SK-N-SH treated with all-trans-retinoic acid at 6 μM for 48 hours (cell line): ENCODE measurements around the gene LPCAT3.
A peak's percentile ranks its signal among the peaks of the same experiment; 100 is the strongest.

Experiments used
- ATAC-seq: fragments of 200-7000 bp; cut with Tn5 transposase; 3 replicates; pipeline ENCODE4 v1.9.1; 2020; ENCODE audit warnings: mild to moderate bottlenecking, moderate library complexity
- ARNTL ChIP-seq: fragments of 450-650 bp; formaldehyde crosslinking; IDR thresholded peaks from 2 replicates; pipeline ENCODE4 v1.5.0; 2020; ENCODE audit warnings: low read depth, mild to moderate bottlenecking, moderate library complexity, borderline replicate concordance
- BACH2 ChIP-seq: fragments of 250-450 bp; sonication (Bioruptor Pico); IDR thresholded peaks from 2 replicates; pipeline ENCODE4 v1.9.0; 2021; ENCODE audit warnings: mild to moderate bottlenecking, borderline replicate concordance
- CSDC2 ChIP-seq: fragments of 250-450 bp; sonication (Bioruptor Pico); IDR thresholded peaks from 2 replicates; pipeline ENCODE4 v1.5.0; 2020; ENCODE audit warnings: mild to moderate bottlenecking, moderate library complexity
- ESRRG ChIP-seq: fragments of 250-450 bp; sonication (Bioruptor Pico); IDR thresholded peaks from 2 replicates; pipeline ENCODE4 v1.6.1; 2021; ENCODE audit warnings: mild to moderate bottlenecking
- GLIS3 ChIP-seq: fragments of 250-450 bp; sonication (Bioruptor Pico); IDR thresholded peaks from 2 replicates; pipeline ENCODE4 v1.5.0; 2020; ENCODE audit warnings: mild to moderate bottlenecking, moderate library complexity
- ISL1 ChIP-seq: fragments of 250-450 bp; sonication (Bioruptor Pico); IDR thresholded peaks from 2 replicates; pipeline ENCODE4 v2.1.2; 2022; ENCODE audit warnings: mild to moderate bottlenecking, moderate library complexity
- OSR1 ChIP-seq: fragments of 250-450 bp; sonication (Bioruptor Pico); IDR thresholded peaks from 2 replicates; pipeline ENCODE4 v1.8.0; 2022; ENCODE audit warnings: moderate library complexity, mild to moderate bottlenecking, inconsistent platforms
- PPARA ChIP-seq: fragments of 250-450 bp; sonication (Bioruptor Pico); IDR thresholded peaks from 2 replicates; pipeline ENCODE4 v1.5.0; 2020; ENCODE audit warnings: mild to moderate bottlenecking, borderline replicate concordance
- RARB ChIP-seq: fragments of 250-450 bp; sonication (Bioruptor Pico); IDR thresholded peaks from 2 replicates; pipeline ENCODE4 v1.8.0; 2021; ENCODE audit warnings: mild to moderate bottlenecking, moderate library complexity
- SNAI2 ChIP-seq: fragments of 250-450 bp; sonication (Bioruptor Pico); IDR thresholded peaks from 2 replicates; pipeline ENCODE4 v1.5.0; 2020; ENCODE audit warnings: mild to moderate bottlenecking, moderate library complexity
- TCF4 ChIP-seq: fragments of 250-450 bp; sonication (Bioruptor Pico); IDR thresholded peaks from 2 replicates; pipeline ENCODE4 v1.8.0; 2021; ENCODE audit warnings: mild to moderate bottlenecking, moderate library complexity, borderline replicate concordance
- TOX ChIP-seq: fragments of 250-450 bp; sonication (Bioruptor Pico); IDR thresholded peaks from 2 replicates; pipeline ENCODE4 v1.8.0; 2021; ENCODE audit warnings: mild to moderate bottlenecking, moderate library complexity, borderline replicate concordance
- ZC3H10 ChIP-seq: fragments of 250-450 bp; sonication (Bioruptor Pico); IDR thresholded peaks from 2 replicates; pipeline ENCODE4 v1.5.1; 2021; ENCODE audit warnings: mild to moderate bottlenecking, moderate library complexity
- ZFP3 ChIP-seq: fragments of 250-450 bp; sonication (Bioruptor Pico); IDR thresholded peaks from 2 replicates; pipeline ENCODE4 v1.5.0; 2020; ENCODE audit warnings: mild to moderate bottlenecking, moderate library complexity
- ZFP30 ChIP-seq: fragments of 450-650 bp; formaldehyde crosslinking; IDR thresholded peaks from 2 replicates; pipeline ENCODE4 v1.5.0; 2022; ENCODE audit warnings: mild to moderate bottlenecking, moderate library complexity
- ZNF565 ChIP-seq: fragments of 450-650 bp; formaldehyde crosslinking; conservative IDR thresholded peaks from 2 replicates; pipeline ENCODE4 v1.5.0; 2020; ENCODE audit warnings: low read depth, mild to moderate bottlenecking, moderate library complexity
- ZNF70 ChIP-seq: fragments of 450-650 bp; formaldehyde crosslinking; IDR thresholded peaks from 2 replicates; pipeline ENCODE4 v1.5.0; 2020; ENCODE audit warnings: mild to moderate bottlenecking, moderate library complexity
- ZNF8 ChIP-seq: fragments of 450-650 bp; formaldehyde crosslinking; IDR thresholded peaks from 2 replicates; pipeline ENCODE4 v1.5.0; 2020; ENCODE audit warnings: mild to moderate bottlenecking, moderate library complexity
- TF ChIP-seq, protein P1 (sequence below): fragments of 250-450 bp; sonication (Bioruptor Pico); IDR thresholded peaks from 2 replicates; pipeline ENCODE4 v1.8.0; 2020; ENCODE audit warnings: mild to moderate bottlenecking, moderate library complexity, borderline replicate concordance
- TF ChIP-seq, protein P2 (sequence below): fragments of 250-450 bp; sonication (Bioruptor Pico); IDR thresholded peaks from 2 replicates; pipeline ENCODE4 v1.8.0; 2021; ENCODE audit warnings: low read depth, mild to moderate bottlenecking, moderate library complexity, borderline replicate concordance
- TF ChIP-seq, protein P3 (sequence below): fragments of 250-450 bp; sonication (Bioruptor Pico); IDR thresholded peaks from 2 replicates; pipeline ENCODE4 v1.5.1; 2021; ENCODE audit warnings: mild to moderate bottlenecking, moderate library complexity
- TF ChIP-seq, protein P4 (sequence below): fragments of 250-450 bp; sonication (Bioruptor Pico); IDR thresholded peaks from 2 replicates; pipeline ENCODE4 v1.5.0; 2020; ENCODE audit warnings: mild to moderate bottlenecking, moderate library complexity
- TF ChIP-seq, protein P5 (sequence below): fragments of 250-450 bp; sonication (Bioruptor Pico); IDR thresholded peaks from 2 replicates; pipeline ENCODE4 v1.5.1; 2020; ENCODE audit warnings: low read depth, mild to moderate bottlenecking, moderate library complexity

Gene LPCAT3

DNA sequence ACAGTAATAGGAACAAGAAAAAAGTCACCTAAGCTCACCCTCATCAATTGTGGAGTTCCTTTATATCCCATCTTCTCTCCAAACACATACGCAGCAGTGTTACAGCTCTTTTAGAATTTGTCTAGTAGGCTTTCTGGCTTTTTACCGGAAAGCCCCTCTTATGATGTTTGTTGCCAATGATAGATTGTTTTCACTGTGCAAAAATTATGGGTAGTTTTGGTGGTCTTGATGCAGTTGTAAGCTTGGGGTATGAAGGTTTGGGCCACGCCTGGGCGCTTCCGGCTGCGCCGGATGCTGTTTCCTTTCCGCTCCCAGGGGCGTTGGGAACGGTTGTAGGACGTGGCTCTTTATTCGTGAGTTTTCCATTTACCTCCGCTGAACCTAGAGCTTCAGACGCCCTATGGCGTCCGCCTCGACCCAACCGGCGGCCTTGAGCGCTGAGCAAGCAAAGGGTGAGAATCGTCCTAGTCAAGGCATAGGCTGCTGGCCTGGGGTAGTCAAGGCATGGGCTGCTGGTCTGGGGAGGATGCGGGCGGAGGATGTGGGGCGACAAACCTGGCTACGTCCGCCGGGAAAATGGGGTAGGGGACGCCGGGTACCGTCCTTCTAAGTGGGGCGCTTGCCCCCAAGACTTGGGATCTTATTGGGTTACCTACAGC, 74.4 kb downstream of the LPCAT3 start, which contains the start of the genes C12orf57 and RNU7-1 (continued):
- TF ChIP-seq, protein P1, sequence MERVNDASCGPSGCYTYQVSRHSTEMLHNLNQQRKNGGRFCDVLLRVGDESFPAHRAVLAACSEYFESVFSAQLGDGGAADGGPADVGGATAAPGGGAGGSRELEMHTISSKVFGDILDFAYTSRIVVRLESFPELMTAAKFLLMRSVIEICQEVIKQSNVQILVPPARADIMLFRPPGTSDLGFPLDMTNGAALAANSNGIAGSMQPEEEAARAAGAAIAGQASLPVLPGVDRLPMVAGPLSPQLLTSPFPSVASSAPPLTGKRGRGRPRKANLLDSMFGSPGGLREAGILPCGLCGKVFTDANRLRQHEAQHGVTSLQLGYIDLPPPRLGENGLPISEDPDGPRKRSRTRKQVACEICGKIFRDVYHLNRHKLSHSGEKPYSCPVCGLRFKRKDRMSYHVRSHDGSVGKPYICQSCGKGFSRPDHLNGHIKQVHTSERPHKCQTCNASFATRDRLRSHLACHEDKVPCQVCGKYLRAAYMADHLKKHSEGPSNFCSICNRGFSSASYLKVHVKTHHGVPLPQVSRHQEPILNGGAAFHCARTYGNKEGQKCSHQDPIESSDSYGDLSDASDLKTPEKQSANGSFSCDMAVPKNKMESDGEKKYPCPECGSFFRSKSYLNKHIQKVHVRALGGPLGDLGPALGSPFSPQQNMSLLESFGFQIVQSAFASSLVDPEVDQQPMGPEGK (CRISPR knock-in tag): peak; percentile 99
- TF ChIP-seq OSR1 (CRISPR knock-in tag) (no peak), ZNF565 (CRISPR knock-in tag) (peak; percentile 98), CSDC2 (CRISPR knock-in tag) (peak; percentile 77), ZNF70 (peak; percentile 77), GLIS3 (CRISPR knock-in tag) (peak; percentile 100)

DNA sequence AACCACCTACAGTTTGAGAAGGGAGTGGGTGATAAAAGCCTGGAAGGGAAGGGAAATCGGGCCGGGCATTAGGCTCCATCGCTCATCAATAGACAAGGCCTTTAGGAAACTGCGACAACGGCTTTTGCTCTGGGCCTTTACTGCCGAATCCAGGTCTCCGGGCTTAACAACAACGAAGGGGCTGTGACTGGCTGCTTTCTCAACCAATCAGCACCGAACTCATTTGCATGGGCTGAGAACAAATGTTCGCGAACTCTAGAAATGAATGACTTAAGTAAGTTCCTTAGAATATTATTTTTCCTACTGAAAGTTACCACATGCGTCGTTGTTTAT, 74.9 kb downstream of the LPCAT3 start:
- TF ChIP-seq RARB (CRISPR knock-in tag): no peak
- TF ChIP-seq ZFP30 (CRISPR knock-in tag): no peak
- TF ChIP-seq PPARA (CRISPR knock-in tag): no peak
- 0 out of 2 replicates have a peak, but pooled peaks have one; percentile 1 for TF ChIP-seq ZC3H10 (CRISPR knock-in tag)

DNA sequence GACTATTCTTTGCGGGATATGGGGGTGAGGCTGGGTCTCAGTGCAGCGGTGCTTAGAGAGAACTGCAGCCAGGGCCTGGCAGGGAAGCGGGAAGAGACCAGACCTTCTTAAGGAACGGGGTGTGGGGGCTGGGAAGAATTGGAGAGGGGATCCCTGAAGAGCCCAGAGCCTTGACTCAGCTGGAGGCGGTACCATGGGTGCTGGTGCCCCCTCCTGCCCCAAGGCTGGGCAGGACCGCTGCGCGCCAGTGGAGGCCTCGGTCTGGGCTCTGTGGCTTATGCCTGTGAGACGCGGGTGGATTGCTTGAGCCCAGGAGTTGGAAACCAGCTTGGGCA, 76.0 kb downstream of the LPCAT3 start:
- TF ChIP-seq, protein P2, sequence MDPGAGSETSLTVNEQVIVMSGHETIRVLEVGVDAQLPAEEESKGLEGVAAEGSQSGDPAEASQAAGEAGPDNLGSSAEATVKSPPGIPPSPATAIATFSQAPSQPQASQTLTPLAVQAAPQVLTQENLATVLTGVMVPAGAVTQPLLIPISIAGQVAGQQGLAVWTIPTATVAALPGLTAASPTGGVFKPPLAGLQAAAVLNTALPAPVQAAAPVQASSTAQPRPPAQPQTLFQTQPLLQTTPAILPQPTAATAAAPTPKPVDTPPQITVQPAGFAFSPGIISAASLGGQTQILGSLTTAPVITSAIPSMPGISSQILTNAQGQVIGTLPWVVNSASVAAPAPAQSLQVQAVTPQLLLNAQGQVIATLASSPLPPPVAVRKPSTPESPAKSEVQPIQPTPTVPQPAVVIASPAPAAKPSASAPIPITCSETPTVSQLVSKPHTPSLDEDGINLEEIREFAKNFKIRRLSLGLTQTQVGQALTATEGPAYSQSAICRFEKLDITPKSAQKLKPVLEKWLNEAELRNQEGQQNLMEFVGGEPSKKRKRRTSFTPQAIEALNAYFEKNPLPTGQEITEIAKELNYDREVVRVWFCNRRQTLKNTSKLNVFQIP (CRISPR knock-in tag): no peak
- TF ChIP-seq ZFP3 (no peak), ISL1 (CRISPR knock-in tag) (no peak), OSR1 (CRISPR knock-in tag) (no peak), TOX (CRISPR knock-in tag) (no peak), RARB (CRISPR knock-in tag) (no peak), BACH2 (no peak), GLIS3 (CRISPR knock-in tag) (no peak), ESRRG (CRISPR knock-in tag) (no peak), ZFP30 (CRISPR knock-in tag) (no peak), TCF4 (CRISPR knock-in tag) (no peak), ZNF565 (CRISPR knock-in tag) (no peak), ZNF8 (CRISPR knock-in tag) (no peak), ZC3H10 (CRISPR knock-in tag) (no peak), ARNTL (no peak)
- TF ChIP-seq, protein P3, sequence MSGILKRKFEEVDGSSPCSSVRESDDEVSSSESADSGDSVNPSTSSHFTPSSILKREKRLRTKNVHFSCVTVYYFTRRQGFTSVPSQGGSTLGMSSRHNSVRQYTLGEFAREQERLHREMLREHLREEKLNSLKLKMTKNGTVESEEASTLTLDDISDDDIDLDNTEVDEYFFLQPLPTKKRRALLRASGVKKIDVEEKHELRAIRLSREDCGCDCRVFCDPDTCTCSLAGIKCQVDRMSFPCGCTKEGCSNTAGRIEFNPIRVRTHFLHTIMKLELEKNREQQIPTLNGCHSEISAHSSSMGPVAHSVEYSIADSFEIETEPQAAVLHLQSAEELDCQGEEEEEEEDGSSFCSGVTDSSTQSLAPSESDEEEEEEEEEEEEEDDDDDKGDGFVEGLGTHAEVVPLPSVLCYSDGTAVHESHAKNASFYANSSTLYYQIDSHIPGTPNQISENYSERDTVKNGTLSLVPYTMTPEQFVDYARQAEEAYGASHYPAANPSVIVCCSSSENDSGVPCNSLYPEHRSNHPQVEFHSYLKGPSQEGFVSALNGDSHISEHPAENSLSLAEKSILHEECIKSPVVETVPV: no peak
- TF ChIP-seq, protein P4, sequence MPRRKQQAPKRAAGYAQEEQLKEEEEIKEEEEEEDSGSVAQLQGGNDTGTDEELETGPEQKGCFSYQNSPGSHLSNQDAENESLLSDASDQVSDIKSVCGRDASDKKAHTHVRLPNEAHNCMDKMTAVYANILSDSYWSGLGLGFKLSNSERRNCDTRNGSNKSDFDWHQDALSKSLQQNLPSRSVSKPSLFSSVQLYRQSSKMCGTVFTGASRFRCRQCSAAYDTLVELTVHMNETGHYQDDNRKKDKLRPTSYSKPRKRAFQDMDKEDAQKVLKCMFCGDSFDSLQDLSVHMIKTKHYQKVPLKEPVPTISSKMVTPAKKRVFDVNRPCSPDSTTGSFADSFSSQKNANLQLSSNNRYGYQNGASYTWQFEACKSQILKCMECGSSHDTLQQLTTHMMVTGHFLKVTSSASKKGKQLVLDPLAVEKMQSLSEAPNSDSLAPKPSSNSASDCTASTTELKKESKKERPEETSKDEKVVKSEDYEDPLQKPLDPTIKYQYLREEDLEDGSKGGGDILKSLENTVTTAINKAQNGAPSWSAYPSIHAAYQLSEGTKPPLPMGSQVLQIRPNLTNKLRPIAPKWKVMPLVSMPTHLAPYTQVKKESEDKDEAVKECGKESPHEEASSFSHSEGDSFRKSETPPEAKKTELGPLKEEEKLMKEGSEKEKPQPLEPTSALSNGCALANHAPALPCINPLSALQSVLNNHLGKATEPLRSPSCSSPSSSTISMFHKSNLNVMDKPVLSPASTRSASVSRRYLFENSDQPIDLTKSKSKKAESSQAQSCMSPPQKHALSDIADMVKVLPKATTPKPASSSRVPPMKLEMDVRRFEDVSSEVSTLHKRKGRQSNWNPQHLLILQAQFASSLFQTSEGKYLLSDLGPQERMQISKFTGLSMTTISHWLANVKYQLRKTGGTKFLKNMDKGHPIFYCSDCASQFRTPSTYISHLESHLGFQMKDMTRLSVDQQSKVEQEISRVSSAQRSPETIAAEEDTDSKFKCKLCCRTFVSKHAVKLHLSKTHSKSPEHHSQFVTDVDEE (CRISPR knock-in tag): no peak
- no peak for ATAC-seq

More for the DNA sequence above, 74.9 kb downstream of the LPCAT3 start:
- ATAC-seq: peak; percentile 69

DNA sequence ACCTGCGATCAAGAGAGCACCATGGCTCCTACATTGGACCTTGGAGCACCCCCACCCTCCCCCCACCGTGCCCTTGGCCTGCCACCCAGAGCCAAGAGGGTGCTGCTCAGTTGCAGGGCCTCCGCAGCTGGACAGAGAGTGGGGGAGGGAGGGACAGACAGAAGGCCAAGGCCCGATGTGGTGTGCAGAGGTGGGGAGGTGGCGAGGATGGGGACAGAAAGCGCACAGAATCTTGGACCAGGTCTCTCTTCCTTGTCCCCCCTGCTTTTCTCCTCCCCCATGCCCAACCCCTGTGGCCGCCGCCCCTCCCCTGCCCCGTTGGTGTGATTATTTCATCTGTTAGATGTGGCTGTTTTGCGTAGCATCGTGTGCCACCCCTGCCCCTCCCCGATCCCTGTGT, 76.5 kb downstream of the LPCAT3 start:
- no peak for ATAC-seq
- TF ChIP-seq TOX (CRISPR knock-in tag) (no peak), TCF4 (CRISPR knock-in tag) (no peak), ZNF8 (CRISPR knock-in tag) (no peak), SNAI2 (CRISPR knock-in tag) (no peak), ZFP3 (no peak), PPARA (CRISPR knock-in tag) (no peak), BACH2 (no peak), RARB (CRISPR knock-in tag) (no peak), ARNTL (no peak), ZFP30 (CRISPR knock-in tag) (no peak), ZC3H10 (CRISPR knock-in tag) (no peak)
- TF ChIP-seq, protein P5, sequence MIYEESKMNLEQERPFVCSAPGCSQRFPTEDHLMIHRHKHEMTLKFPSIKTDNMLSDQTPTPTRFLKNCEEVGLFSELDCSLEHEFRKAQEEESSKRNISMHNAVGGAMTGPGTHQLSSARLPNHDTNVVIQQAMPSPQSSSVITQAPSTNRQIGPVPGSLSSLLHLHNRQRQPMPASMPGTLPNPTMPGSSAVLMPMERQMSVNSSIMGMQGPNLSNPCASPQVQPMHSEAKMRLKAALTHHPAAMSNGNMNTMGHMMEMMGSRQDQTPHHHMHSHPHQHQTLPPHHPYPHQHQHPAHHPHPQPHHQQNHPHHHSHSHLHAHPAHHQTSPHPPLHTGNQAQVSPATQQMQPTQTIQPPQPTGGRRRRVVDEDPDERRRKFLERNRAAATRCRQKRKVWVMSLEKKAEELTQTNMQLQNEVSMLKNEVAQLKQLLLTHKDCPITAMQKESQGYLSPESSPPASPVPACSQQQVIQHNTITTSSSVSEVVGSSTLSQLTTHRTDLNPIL (CRISPR knock-in tag): no peak
- TF ChIP-seq, protein P4 (CRISPR knock-in tag): no peak
- TF ChIP-seq, all 23 proteins: peak for 0
